GM18870 (cell line): Measurements from ENCODE around the gene ZNF587B.
"Not testable (repeated sequence)": the region's sequence is repeated elsewhere in the genome, so short reads cannot be mapped to it uniquely, and the experiment has no call there.

Source experiments
- ATAC-seq: cut with Tn5 transposase; IDR thresholded peaks from one replicate; pipeline ENCODE4 v1.9.1; 2021; ENCODE audit warnings: moderate library complexity; ENCODE audit not compliant: unreplicated experiment

The ZNF587B gene

GRCh38 chr19:57830071-57830602, at the start of gene ZNF587B:
TSS of gene ZNF587B (plus strand) at chr19:57830299. CDS start at chr19:57830529, 230 bp downstream.
- no peak for ATAC-seq

GRCh38 chr19:57786286-57786685, 43.8 kb upstream of the ZNF587B start:
- no peak for ATAC-seq

GRCh38 chr19:57786906-57787305, 43.2 kb upstream of the ZNF587B start:
- no peak for ATAC-seq

GRCh38 chr19:57788114-57788692, 41.9 kb upstream of the ZNF587B start:
- no peak for ATAC-seq

- no peak for ATAC-seq
Observed at GRCh38 chr19:57789288-57789687, 40.8 kb upstream of the ZNF587B start.

GRCh38 chr19:57796580-57796979, 33.5 kb upstream of the ZNF587B start:
- ATAC-seq: not testable (repeated sequence)

GRCh38 chr19:57800696-57801095, 29.4 kb upstream of the ZNF587B start:
- ATAC-seq: no peak

- no peak for ATAC-seq
Observed at GRCh38 chr19:57802269-57802668, 27.8 kb upstream of the ZNF587B start.

GRCh38 chr19:57803265-57803593, 26.9 kb upstream of the ZNF587B start:
- ATAC-seq: no peak

- no peak for ATAC-seq
Observed at GRCh38 chr19:57803594-57804325, 26.3 kb upstream of the ZNF587B start.

GRCh38 chr19:57807541-57807940, 22.6 kb upstream of the ZNF587B start:
- ATAC-seq: no peak

GRCh38 chr19:57810410-57811295, 19.4 kb upstream of the ZNF587B start:
- ATAC-seq: not testable (repeated sequence)

GRCh38 chr19:57812226-57812625, 17.9 kb upstream of the ZNF587B start:
- ATAC-seq: no peak

- not testable (repeated sequence) for ATAC-seq
Observed at GRCh38 chr19:57812975-57813820, 16.9 kb upstream of the ZNF587B start.

GRCh38 chr19:57813919-57814504, 16.1 kb upstream of the ZNF587B start:
- ATAC-seq: no peak

GRCh38 chr19:57814505-57815246, 15.4 kb upstream of the ZNF587B start, which contains the start of gene ZNF552:
TSS of gene ZNF552 (minus strand) at chr19:57814913. CDS start at chr19:57814743, 170 bp downstream.
- peak; percentile 64 for ATAC-seq

- no peak for ATAC-seq
Observed at GRCh38 chr19:57815247-57816075, 14.6 kb upstream of the ZNF587B start.

GRCh38 chr19:57816652-57817051, 13.4 kb upstream of the ZNF587B start:
- ATAC-seq: no peak
